PFSK-1 (cell line): Measurements from ENCODE around the gene TMC3.

Experiments
- POLR2AphosphoS5 ChIP-seq: IDR thresholded peaks from 2 replicates; pipeline ENCODE4 v1.6.1; 2012; ENCODE audit warnings: low read depth, mild to moderate bottlenecking, control low read depth, low read length, moderate library complexity
- REST ChIP-seq, 2 experiments: IDR thresholded peaks; 2 replicates each; pipeline versions ENCODE4 v1.6.1 to v1.8.0; 2011 to 2012; ENCODE audit warnings: low read depth in 2 of 2, low read length in 2 of 2, control low read depth in 1 of 2, inconsistent platforms in 1 of 2, mild to moderate bottlenecking in 1 of 2, moderate library complexity in 1 of 2; ENCODE audit not compliant: insufficient read depth in 1 of 2
- TAF1 ChIP-seq: IDR thresholded peaks from 2 replicates; pipeline ENCODE4 v1.6.1; 2012; ENCODE audit warnings: low read length, control low read depth, borderline replicate concordance; ENCODE audit not compliant: insufficient read depth

DNA sequence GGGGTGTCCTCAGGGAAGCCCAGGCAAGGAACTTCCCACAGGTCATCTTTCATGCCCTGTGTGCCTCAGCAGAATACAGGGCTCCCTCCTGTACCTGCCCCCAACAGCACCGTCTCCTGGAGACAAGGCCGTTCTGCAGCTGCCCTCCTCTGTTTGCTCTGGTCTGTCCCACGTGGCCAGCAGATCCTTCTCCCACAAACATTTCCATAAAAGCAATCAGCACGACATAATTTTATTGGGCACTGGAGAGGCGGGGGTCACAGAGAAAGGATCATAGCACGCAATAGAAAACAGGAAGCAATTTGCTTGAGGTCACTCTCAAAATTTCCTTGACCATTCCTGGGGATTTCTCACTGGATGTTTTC is 79.5 kb downstream of the TMC3 start:
- TF ChIP-seq TAF1: no peak
- TF ChIP-seq POLR2AphosphoS5: no peak
- no peak for TF ChIP-seq REST (IDR thresholded peaks at IDR 0.05; ENCODE audit: insufficient read depth in 1 of 2, low read depth in 2 of 2, low read length in 2 of 2)
